Uterus (tissue), 4 donors: ENCODE measurements around the gene WDR44. TPM values are rescaled to one million over a fixed set of nuclear protein-coding genes. Genes with fewer than 3 reads are reported as not detected.
"Not testable (repeated sequence)": the region's sequence is repeated elsewhere in the genome, so short reads cannot be mapped to it uniquely, and the experiment has no call there.

Experiments
- DNase-seq, 2 donors: peaks; one replicate each; pipeline ENCODE4 v3.0.0-alpha.2; 2019 to 2020
- H3K27ac ChIP-seq, 2 donors: fragments of 200-600 bp; sonication (generic); 1 replicate in 1 of 2; 2 replicates in 1 of 2; pipeline ENCODE4 v1.5.1; 2016 to 2018
- H3K27me3 ChIP-seq, 2 donors: fragments of 200-600 bp; sonication (generic); one replicate each; pipeline ENCODE4 v1.5.1; 2018 to 2019; ENCODE audit warnings: control low read depth in 1 of 2
- H3K36me3 ChIP-seq, 2 donors: fragments of 200-600 bp; sonication (generic); one replicate each; pipeline ENCODE4 v1.5.1; 2019; ENCODE audit warnings: control low read depth in 1 of 2
- H3K4me1 ChIP-seq, 2 donors: fragments of 200-600 bp; sonication (generic); one replicate each; pipeline ENCODE4 v1.5.1; 2018 to 2019; ENCODE audit warnings: control low read depth in 1 of 2
- H3K4me3 ChIP-seq, 2 donors: fragments of 200-600 bp; sonication (generic); 1 replicate in 1 of 2; 2 replicates in 1 of 2; pipeline ENCODE4 v1.5.1; 2018 to 2019; ENCODE audit warnings: mild to moderate bottlenecking in 1 of 2
- H3K9me3 ChIP-seq, 2 donors: fragments of 200-600 bp; sonication (generic); one replicate each; pipeline ENCODE4 v1.5.1; 2019; ENCODE audit warnings: control low read depth in 1 of 2
- POLR2A ChIP-seq, 2 donors: fragments of 450-650 bp; IDR thresholded peaks; one replicate each; pipeline ENCODE4 v1.6.1; 2016; ENCODE audit warnings: antibody characterized with exemption in 2 of 2, mild to moderate bottlenecking in 1 of 2, moderate library complexity in 1 of 2
- intact Hi-C: fragments of 100-400 bp; cut with DNase I; formaldehyde crosslinking; loops from one replicate; pipeline ENCODE4 v1.15.1; 2023; ENCODE audit warnings: low total_unique reads
- total RNA-seq, 4 donors: library from RNA; depleted of rRNA in 3 of 4; stranded (reverse); fragments of >200 nt in 3 of 4; gene quantifications; one replicate each; pipeline versions ENCODE4 v1.1.0 to v1.2.4, GENCODE V29; 2014 to 2023
- TF ChIP-seq, protein P1 (sequence below), 4 experiments: fragments of 200-600 bp in 2 of 4; fragments of 450-650 bp in 2 of 4; sonication (generic) in 2 of 4; IDR thresholded peaks; one replicate each; pipeline ENCODE4 v1.5.1; 2016 to 2019; ENCODE audit warnings: antibody characterized with exemption in 4 of 4, mild to moderate bottlenecking in 2 of 4, moderate library complexity in 1 of 4
- donor health status: DM: yes; HTN: yes; CAD: no.

WDR44 gene
- total RNA-seq, 4 donors from 2014 or later: 11.5 to 26.4 (median 18.4) TPM

GRCh38 chrX:118455013-118455412, 109.1 kb downstream of the WDR44 start:
- DNase-seq: no peak
- Histone ChIP-seq H3K4me3 (no peak overlapping the region), H3K9me3 (no peaks in the 10 kb centered on the region), H3K36me3 (no peaks in the 10 kb centered on the region), H3K27me3 (no peaks in the 10 kb centered on the region), H3K27ac (no peak overlapping the region), H3K4me1 (no peaks in the 10 kb centered on the region)
- TF ChIP-seq, protein P1, sequence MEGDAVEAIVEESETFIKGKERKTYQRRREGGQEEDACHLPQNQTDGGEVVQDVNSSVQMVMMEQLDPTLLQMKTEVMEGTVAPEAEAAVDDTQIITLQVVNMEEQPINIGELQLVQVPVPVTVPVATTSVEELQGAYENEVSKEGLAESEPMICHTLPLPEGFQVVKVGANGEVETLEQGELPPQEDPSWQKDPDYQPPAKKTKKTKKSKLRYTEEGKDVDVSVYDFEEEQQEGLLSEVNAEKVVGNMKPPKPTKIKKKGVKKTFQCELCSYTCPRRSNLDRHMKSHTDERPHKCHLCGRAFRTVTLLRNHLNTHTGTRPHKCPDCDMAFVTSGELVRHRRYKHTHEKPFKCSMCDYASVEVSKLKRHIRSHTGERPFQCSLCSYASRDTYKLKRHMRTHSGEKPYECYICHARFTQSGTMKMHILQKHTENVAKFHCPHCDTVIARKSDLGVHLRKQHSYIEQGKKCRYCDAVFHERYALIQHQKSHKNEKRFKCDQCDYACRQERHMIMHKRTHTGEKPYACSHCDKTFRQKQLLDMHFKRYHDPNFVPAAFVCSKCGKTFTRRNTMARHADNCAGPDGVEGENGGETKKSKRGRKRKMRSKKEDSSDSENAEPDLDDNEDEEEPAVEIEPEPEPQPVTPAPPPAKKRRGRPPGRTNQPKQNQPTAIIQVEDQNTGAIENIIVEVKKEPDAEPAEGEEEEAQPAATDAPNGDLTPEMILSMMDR (IDR thresholded peaks at IDR 0.05): no peak
- intact Hi-C loops: loop anchor here (5.0 kb wide), 1 partner anchor 147 kb away; no protein-coding TSS in a partner anchor

- no peak for DNase-seq
- intact Hi-C loops: loop anchor here (5.0 kb wide), 1 partner anchor 143 kb away; no protein-coding TSS in a partner anchor
These were observed 113.6 kb downstream of the WDR44 start for GRCh38 chrX:118459494-118459893.

GRCh38 chrX:118464501-118464900, 118.6 kb downstream of the WDR44 start:
- TF ChIP-seq POLR2A (IDR thresholded peaks at IDR 0.05): no peak
- TF ChIP-seq, protein P1 (IDR thresholded peaks at IDR 0.05): no peak
- no peak for DNase-seq
- intact Hi-C loops: no loop called here

More at GRCh38 chrX:118459494-118459893, 113.6 kb downstream of the WDR44 start:
- Histone ChIP-seq H3K36me3 (no peaks in the 10 kb centered on the region), H3K4me1 (no peaks in the 10 kb centered on the region), H3K9me3 (no peaks in the 10 kb centered on the region), H3K27ac (no peak overlapping the region), H3K27me3 (no peaks in the 10 kb centered on the region), H3K4me3 (no peak overlapping the region)
- no peak for TF ChIP-seq POLR2A (IDR thresholded peaks at IDR 0.05)
- TF ChIP-seq, protein P1 (IDR thresholded peaks at IDR 0.05): peak; percentile 45 to 67 (median 54)

DNA sequence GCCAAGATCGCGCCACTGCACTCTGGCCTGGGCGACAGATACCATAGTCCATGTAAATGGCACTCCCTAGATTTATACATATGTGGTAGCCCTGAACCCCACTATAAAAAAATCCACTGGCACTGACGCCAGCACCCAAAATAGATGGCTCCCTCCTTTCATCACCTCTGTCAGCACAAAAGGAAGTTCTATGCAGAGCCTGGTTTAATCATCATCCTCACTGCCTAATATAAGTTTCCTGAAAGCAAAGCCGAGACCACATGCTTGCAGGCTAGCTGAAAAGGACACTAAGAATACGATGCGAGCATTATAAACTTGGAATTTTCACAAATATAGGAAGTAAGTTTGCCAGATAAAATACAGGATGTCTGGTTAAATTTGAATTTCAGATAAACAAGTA, 122.2 kb downstream of the WDR44 start:
- Histone ChIP-seq H3K4me3 (no peak overlapping the region), H3K27me3 (no peaks in the 10 kb centered on the region), H3K9me3 (no peaks in the 10 kb centered on the region), H3K27ac (no peak overlapping the region), H3K4me1 (no peaks in the 10 kb centered on the region), H3K36me3 (no peaks in the 10 kb centered on the region)
- TF ChIP-seq, protein P1 (IDR thresholded peaks at IDR 0.05): no peak
- TF ChIP-seq POLR2A (IDR thresholded peaks at IDR 0.05): no peak
- DNase-seq: no peak
- intact Hi-C loops: no loop called here

More at GRCh38 chrX:118464501-118464900, 118.6 kb downstream of the WDR44 start:
- H3K4me3 ChIP-seq: no peak overlapping the region
- H3K4me1 ChIP-seq: no peaks in the 10 kb centered on the region
- H3K27ac ChIP-seq: no peak overlapping the region
- no peaks in the 10 kb centered on the region for H3K36me3 ChIP-seq
- H3K9me3 ChIP-seq: no peaks in the 10 kb centered on the region
- H3K27me3 ChIP-seq: no peaks in the 10 kb centered on the region

DNA sequence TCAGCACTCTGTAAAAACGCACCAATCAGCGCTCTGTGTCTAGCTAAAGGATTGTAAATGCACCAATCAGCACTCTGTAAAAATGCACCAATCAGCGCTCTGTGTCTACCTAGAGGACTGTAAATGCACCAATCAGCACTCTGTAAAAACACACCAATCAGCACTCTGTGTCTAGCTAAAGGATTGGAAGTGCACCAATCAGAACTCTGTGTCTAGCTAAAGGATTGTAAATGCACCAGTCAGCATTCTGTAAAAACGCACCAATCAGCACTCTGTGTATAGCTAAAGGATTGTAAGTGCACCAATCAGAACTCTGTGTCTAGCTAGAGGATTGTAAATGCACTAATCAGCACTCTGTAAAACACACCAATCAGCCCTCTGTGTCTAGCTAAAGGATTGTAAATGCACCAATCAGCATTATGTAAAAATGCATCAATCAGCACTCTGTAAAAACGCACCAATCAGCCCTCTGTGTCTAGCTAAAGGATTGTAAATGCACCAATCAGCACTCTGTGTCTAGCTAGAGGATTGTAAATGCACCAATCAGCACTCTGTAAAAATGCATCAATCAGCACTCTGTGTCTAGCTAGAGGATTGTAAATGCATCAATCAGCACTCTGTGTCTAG, 124.9 kb downstream of the WDR44 start:
- H3K36me3 ChIP-seq, H3K27me3 ChIP-seq, H3K4me3 ChIP-seq, DNase-seq, intact Hi-C loops, H3K9me3 ChIP-seq, H3K4me1 ChIP-seq, H3K27ac ChIP-seq: not testable (repeated sequence)
